ENCODE data around the gene ITPRID1.
"Not testable (repeated sequence)": the region's sequence is repeated elsewhere in the genome, so short reads cannot be mapped to it uniquely, and the experiment has no call there.

The ITPRID1 gene

DNA sequence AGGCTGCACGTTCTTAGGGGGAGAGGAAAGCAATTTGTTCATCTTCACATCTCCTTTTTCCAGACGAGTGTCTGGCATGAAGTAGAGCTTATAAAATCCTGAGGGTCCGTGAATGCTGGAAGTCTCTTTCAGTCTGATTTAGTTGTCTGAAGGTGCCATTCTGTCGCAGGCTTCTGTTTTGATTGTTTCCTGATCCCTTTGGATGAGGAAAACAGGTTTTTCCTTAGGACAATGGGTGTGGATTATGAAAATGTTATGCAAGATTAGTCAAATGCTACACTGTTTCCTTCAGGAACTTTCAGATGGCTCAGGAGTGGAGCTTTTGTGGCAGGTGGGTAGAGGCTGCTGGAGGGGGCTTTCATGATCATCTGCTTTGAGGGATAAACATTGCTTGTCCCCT is at the start of gene ITPRID1:
Gene ITPRID1 (plus strand): TSS at position 301 of the 400 bp plus-strand sequence. CDS start 38,935 bp downstream, outside the sequence.
- no peak for DNase-seq

DNA sequence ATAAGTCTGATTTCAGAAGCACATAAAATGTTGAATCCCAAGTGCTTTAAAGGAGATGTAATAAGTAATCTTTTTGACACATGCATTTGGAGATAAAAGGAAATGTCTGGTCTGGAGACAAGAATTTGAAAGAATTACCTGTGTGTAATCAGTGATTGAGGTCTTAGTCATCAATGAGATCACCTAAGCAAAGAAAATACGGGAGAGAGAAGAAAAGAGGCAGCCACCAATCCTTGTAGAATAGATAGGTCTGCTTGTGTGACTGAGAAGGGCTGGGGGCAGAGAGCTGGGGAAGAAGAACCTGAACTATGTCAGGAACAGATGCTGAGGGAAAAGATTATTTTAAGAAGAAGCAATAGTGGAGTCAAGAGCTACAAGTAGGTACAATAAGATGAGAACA is 49.3 kb upstream of the ITPRID1 start:
- no peak for DNase-seq

DNA sequence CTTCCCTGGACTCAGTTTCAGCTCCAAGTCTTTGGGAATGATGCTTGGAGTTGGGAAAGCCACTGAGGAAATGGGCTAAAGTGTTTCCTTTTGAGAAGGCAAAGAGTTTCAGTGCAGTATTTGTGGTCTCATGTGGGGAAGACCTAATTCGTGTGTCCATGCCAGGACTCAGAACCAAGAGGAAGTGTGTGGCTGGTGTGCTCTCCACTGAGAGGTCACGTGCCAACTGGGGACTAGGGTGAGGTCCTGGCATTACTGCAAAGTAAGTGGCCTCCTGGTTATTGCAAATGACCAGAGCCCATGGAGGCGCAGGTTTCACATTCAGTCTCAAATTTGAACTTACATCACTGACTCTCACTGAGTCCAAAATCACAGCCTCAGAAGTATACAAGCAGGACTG is 48.6 kb upstream of the ITPRID1 start:
- DNase-seq = no peak

DNA sequence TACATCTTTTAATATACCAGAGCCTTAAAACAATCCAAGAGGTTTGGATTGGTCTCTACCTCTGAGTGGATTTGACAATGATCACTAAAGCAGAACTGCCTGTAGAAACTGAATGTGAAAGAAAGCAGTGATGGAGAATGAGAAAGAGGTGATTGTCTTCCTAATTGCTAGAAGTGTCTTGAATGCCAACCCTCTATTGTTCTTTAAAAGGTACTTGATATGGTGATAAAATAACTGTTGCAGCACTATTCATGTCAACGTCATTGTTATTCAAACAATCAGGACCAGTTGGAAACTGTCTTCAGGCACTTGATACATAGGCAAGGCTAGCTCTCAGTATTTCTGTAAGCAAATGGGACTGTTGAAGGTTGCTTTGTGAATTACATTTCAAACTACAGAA is 47.9 kb upstream of the ITPRID1 start:
- no peak for DNase-seq

DNA sequence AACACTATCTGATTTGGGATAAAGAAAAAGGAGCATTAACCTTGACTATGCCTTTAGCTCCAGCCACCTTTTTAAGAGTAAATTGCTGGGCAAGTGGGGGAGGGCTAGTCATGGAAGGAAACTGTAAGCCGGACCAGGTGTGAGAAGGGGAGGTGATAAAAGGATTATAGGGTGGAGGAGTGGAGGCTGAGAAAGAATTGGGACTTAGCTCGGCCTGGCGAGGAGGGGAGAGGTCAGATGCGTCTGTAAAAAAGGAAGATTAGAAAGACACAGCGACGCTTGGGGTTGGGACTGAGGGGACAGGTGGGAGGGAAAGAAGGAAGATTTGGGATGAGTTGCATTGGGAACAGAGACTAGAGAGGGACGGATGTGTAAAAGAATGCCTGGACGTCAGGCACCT is 43.0 kb upstream of the ITPRID1 start:
- DNase-seq = not testable (repeated sequence)

DNA sequence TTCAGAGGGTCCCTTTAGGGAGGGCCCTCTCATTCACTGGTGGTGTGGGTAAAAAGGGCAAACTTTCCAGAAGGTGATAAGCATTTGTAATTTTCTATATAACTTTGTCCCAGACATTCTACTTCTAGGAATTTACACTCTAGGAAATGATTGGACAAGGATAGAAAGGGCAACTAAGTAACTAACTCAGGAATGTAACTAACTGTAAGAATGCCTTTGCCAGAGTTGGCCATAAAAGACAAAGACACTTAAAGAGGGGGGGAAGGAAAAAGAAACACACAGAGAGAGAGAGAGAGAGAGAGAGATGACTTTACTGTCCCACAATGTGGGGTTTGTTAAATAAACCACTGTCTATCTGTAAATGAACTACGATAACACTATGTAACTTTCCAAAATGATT is 38.5 kb upstream of the ITPRID1 start:
- no peak for DNase-seq

DNA sequence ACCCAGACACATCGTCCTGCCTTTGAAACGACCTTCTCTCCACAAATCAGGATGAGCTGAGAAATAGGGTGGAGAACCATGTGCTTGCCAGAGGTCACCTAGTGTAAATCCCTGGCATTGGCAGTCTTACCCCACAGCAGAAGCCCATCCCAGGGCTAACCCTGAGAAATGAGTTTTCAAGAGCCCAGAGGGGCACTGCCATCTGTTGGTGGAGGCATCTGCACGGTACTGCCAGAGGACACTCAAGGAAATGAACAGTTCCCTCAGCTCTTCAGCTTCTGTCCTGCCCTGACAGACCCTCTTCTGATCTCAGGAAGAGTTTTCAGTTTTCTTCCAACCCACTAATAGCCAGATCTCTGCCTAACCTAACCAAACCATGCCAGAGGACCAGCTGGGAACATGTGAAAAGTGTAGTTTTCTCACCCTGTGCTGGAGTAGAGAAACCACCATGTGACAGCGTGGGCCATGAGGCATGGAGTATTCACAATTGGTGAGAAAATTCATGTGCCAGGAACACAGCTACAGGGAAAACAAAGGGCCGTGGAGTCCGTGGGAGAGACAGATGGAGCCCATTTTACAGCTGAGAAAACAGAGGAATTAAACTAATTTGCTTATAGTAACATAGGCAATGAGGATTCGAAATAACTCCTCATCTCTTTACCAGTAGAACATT is 37.7 kb upstream of the ITPRID1 start:
- DNase-seq = no peak

DNA sequence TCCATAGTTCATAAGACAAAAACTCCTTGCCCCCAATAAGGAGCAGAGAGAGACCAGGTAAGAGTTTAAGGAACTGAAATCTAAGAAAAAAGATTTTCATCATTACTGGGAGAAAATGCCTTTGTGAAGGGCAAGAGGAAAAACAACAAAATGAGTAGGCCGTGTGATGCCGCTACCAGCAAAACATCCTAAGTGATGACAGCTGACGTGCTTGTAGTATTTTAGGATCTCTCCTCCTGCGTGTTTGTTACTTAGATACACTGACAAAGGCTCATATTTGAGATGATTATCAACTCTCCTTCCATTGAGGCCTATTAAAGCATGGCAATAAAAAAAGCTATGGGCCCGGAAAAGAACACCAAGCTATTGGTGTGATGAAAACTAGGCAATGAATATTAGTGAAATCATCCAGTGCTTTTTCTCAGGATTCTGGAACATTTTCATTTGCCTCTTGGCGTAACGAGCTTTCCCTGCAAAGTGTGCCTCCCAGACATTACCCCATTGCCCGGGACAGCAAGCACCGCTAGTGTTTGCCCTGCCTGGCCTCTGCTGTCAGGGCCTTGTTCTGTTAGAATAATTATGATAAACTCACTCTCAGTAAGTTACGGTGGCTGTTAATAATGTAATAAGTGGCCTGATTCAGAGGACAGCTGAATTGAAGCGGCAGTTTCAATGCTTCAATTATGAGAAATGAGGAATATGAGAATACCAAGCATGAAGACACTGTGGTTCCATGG is 36.8 kb upstream of the ITPRID1 start:
- no peak for DNase-seq

DNA sequence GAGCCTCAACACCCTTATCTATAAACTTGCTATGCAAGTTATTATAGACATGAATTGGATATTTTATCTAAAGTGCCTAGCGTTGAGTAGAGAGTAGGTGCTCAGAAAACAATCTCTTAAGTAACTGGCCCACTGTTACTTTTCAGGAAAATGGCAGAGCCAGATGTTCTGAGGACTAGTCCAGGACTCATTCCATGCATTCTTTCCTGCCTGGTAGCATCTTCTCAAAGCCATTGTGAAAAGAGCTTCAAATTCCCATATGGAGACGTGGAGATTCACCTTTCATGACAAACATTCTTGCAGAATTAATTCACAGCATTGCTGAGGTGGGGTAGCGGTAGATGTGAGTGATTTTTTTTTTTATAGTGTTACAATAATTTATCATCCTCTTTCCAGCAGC is 35.9 kb upstream of the ITPRID1 start:
- no peak for DNase-seq

DNA sequence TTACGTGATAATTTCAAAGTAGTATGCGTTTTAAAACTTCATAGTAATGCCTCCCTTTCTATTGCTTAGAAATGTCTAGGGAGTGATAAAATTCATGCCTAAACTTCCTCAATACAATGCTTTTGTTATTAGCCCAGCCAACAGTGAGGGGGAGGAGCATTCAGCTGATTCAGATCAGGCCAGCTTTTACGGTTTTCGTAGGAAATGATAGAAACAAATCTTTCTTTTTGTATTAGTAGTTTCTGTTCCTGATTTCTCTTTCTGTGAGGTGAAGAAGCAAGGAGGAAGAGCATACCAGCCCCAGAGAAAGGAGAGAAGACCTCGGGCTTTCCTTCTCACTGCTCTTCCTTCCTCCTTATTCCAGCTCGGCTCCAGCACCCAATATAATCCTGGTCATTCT is 35.2 kb upstream of the ITPRID1 start:
- DNase-seq = no peak

DNA sequence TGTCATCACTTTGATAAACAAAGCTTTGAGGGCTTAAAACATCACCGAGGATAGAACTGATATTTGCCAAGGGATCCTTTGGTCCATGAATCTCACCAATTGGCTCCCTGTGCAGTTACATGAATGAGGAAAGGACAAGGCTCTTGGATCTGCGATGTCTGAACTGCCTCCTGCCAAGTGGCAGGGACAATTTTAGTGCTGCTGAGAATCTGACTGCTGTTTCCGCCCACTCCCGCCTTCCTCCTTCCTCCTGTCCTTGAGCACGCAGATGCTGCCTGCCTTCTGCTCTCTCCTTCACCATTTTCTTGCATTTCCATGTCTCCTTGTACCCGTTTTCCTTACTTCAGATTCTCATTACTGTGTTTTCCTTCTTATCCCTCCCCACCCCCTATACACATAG is 26.8 kb upstream of the ITPRID1 start:
- DNase-seq = no peak

DNA sequence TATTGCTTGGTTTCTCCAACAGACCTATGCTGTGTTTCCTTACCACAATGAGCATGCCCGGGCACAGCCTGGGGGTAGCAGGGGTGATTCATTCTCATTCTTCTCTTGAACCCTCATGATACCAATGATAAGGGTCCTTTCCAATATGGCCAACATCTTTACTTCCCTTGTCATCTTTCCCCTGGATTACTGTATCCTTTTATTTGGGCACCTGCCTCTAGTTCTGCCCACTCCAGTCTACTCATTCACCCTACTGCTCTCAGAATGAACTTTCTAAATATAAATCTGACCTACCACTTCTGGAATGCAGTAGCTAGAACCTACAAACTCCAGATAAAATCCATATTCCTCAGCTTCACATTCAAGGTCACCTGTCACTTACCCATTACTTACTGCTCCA is 26.4 kb upstream of the ITPRID1 start:
- DNase-seq = no peak

DNA sequence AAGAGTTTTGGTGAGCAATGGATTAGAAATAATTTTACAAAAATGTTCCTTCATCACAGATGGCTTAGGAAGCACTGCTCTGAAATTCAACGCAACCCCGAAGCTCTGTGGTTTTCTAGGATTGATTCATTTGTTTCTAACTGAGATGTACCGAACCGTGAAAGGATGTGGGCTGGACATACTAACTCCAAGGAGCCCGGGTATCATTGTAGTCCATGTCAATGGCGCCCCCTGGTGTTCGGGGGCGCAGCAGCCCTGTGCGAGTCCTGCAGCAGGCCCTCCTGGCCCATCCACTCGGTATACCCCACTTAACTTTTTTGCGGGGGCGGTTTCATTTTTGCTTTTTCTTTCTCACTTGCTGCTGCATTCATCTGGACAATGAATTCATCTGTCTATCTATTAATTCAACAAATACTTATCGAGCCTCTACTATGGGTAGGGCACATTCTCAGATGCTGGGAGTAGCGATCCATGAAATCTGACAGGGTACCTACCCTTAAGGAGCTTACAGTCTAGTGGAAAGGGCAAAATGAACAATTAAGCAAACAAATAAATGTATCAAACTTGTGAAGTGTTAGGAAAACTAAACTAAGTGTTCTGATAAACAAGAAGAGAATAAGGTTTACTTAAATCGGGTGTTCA is 25.2 kb upstream of the ITPRID1 start:
- no peak for DNase-seq

DNA sequence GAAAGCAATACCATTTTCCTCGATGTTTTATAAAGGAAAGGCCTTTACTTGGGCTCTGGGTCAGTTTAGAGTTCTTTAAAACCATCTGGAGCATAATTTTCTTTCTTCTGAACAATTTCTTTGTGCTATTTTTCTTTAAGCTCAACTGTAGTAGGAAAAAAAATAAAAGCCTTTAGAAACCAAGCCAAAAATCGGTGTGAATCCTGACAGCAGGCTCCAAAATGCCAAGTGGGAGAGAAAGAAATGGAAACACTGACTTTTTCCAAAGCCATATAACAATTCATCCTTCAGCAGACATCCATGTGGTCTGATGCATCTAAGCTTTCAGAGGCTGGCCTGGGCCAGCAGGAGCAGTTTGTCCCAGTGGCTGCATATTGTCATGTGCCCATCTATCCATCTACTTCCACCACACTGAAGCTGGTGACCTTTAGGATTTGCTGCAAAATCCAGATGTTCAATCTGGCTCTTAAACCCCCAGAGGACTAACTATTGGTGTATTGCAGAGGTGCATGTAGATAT is 23.0 kb upstream of the ITPRID1 start:
- no peak for DNase-seq

DNA sequence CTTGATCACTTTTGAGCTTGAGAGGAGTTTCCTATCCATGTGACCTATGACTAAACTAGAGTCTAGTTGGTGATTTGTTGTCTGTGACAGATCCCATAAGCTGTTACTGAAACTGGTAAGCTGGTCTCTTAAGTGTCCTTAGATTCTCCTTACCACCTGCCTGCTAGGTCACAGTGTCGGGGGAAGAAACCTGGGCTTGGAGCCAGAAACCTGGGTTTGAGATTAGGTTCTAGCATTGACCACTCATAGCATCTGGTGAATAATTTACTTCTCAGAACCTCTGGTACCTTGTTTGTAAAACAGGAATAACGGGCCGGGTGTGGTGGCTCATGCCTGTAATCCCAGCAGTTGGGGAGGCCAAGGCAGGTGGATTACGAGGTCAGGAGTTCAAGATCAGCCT is 21.8 kb upstream of the ITPRID1 start:
- DNase-seq = no peak

DNA sequence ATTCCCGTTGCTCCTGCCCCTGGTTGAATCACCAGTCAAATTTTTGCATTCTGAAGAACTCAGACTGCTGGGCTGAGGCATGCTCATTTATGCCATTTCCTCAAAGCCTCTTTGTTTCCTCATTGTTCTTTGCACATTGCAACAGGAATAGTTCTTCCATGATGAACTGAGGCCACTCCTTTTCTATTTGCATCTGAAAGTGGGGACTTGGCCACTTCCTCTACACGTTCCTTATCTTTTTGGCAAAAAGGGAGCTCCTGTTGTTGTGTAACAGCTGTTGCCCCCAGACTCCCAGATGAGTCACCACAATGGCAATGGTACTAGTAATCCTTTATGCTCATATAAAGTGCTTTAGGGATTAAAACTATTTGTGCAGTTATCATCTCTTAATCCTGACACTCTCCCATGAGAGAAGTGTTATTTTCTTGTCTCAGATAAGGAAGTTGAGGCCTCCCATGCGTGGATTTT is 20.1 kb upstream of the ITPRID1 start:
- no peak for DNase-seq

DNA sequence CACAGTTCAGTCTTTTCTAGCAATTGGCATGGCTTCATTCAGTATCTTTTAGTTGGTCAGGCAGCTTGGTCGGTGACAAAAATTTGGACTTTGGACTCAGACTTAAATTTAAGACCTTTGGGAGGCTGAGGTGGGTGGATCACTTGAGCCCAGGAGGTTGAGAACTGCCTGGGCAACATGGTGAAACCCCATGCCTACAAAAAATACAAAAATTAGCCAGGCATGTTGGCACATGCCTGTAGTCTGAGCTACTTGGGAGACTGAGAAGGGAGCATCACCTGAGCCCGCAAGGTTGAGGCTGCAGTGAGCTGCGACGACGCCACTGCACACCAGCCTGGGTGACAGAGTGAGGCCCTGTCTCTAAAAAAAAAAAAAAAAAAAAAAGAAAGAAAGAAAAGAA is 19.5 kb upstream of the ITPRID1 start:
- no peak for DNase-seq

DNA sequence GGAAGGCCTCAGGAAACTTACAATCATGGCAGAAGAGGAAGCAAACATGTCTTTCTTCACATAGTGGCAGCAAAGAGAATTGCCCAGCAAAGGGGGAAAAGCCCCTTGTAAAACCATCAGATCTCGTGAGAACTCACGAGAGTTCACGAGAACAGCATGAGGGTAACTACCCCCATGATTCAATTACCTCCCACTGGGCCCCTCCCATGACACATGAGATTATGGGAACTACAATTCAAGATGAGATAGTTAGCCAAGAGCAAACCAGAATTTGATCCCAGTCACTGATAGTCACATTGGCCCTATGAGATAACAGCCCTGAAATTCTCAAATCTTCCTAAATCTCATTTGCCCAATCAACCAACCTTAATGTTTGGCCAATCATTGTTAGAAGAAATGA is 18.2 kb upstream of the ITPRID1 start:
- no peak for DNase-seq

DNA sequence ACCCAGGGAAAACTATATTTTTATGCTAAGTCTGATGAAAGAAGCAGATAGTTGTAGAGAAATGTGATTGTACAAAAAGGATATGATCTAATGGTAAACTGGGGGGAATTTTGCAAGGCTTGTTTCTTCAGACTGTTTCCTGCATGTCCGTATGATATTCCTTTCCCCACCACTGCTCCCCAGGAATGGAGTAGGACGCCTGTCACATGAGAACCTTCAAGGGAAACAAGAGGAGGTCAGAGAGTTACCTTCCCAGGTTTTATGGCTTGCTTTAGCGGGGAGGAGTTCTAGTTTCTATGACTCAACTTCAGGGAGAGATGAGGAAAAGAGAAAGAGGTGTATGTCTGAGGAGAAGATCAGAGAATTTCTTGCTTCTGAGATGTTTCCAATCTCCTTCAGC is 16.4 kb upstream of the ITPRID1 start:
- DNase-seq = no peak

DNA sequence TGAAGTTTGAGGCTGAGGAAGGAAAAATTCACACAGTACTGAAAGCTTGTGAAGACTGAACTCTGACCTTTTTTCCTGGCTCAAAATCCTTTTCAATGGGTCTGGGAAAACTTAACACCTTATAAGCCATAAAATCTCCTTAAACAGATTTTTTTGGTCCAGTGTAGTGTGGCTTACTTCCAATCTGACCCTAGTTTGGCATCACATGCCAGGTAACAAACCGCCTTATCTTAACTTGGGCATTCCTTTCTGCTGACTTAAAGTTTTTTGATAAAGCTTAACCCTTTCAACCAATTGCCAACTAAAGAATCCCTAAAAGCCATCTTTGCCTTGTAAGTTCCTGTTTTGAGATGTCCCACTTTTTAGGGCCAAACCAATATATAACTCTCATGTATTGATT is 13.2 kb upstream of the ITPRID1 start:
- DNase-seq = no peak

DNA sequence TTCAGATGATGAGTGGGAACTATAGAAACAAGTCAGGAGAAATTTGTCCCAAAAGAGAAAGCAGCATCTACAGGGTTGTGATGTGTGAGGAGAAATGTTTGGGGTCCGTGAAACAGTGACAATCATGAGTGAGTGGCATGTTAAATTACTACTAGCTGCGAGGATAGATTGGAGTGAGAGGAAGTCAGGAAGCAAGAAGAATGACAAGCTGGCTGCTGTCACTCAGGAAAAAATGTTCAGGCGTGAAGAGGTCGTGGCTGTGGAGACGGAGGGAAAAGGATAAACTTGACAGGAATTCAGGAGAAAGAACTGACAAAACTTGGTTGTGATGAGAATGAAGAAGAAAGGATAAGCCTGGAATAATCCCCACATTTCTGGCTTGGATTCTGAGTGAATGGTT is 5.1 kb upstream of the ITPRID1 start:
- DNase-seq = no peak

DNA sequence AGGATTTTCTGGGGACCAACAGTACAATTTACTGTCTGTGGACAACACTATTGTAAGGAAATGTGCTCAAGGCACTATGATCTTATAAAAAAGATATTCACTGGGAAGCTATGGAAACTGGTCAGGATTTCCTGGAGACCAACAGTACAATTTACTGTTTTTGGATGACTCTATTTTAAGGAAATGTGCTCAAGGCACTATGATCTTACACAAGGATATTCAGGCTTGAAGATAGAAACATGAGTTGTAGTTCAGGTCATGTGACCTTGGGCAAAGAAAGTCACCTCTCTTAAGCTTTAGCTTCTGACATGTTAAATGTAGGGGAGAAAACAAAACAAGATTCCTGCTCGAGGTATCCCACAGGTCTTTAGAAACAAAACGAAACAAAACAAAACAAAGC is 1.7 kb upstream of the ITPRID1 start:
- no peak for DNase-seq

DNA sequence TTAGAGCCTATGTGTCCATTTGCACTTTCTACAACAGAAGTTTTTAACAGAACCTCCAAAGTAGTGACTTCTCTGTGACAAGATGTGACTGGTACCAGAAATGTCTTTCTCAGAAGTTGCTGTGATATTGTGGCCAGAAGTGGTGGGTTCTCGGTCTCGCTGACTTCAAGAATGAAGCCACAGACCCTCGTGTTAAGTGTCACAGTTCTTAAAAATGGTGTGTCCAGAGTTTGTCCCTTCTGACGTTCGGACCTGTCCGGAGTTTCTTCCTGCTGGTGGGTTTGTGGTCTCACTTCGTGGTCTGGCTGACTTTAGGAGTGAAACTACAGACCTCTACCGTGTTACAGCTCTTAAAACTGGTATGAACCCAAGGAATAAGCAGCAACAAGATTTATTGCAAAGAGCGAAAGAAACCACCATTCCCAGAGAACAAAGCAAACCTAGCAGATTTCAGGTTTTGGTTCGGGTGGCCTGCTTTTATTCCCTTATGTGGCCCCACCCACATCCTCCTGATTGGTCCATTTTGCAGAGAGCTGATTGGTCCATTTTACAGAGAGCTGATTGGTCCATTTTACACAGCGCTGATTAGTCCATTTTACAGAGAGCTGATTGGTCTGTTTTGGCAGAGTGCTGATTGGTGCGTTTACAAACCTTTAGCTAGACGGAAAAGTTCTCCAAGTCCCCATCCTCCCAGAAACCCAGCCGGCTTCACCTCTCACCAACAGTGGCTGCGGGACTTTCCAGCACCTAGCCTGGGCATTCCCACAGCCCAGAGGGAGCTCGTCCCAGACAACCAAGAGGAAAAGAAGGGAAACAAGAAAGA is 3.0 kb downstream of the ITPRID1 start:
- DNase-seq = no peak

Measured in NCI-H1694 (cell line).